GM12874 (cell line): Measurements from ENCODE around the gene MAGI1.

Source experiments
- CTCF ChIP-seq: IDR thresholded peaks from 2 replicates; pipeline ENCODE4 v1.5.1; 2011; ENCODE audit warnings: low read depth, mild to moderate bottlenecking, control low read depth, low read length, moderate library complexity; ENCODE audit not compliant: insufficient read depth

The MAGI1 gene

GRCh38 chr3:65318231-65318630 lies 720.5 kb downstream of the MAGI1 start:
- no peak for TF ChIP-seq CTCF

GRCh38 chr3:65314916-65315315 lies 723.8 kb downstream of the MAGI1 start:
- TF ChIP-seq CTCF: no peak

- no peak for TF ChIP-seq CTCF
Measured at GRCh38 chr3:65314269-65314668, 724.4 kb downstream of the MAGI1 start.

GRCh38 chr3:65313666-65314065 lies 725.1 kb downstream of the MAGI1 start:
- no peak for TF ChIP-seq CTCF

- no peak for TF ChIP-seq CTCF
Measured at GRCh38 chr3:65305836-65306235, 732.9 kb downstream of the MAGI1 start.
